ENCODE data around the gene SCO1. TPM values are rescaled to one million over a fixed set of nuclear protein-coding genes. Genes with fewer than 3 reads are reported as not detected.

SCO1 gene
- total RNA-seq = 10 to 100 TPM; 19.0 to 29.7 (median 23.8) TPM
- long read RNA-seq, full-length matches to known transcripts = 3 of 4 reads
- long read RNA-seq, partial matches to known transcripts = 0 of 4 reads
- long read RNA-seq, other reads (novel, unspliced or antisense) = 1 of 4 reads

- ATAC-seq = peak; percentile 97 to 99 (median 98)
- Histone ChIP-seq H3K4me1 (peaks cover 0 to 26% (median 5%) of the 10 kb centered on the region in 4 donors), H3K27me3 (no peaks in the 10 kb centered on the region), H3K27ac (peak within 1 kb of the TSS; percentile 92 to 97 (median 93)), H3K9me3 (no peaks in the 10 kb centered on the region), H3K36me3 (peaks cover 0 to 28% (median 0%) of the 10 kb centered on the region in 4 donors), H3K4me3 (peak within 1 kb of the TSS; percentile 89 to 99 (median 95))
- TF ChIP-seq POLR2A (IDR thresholded peaks at IDR 0.05) (peak; percentile 97), CTCF (IDR thresholded peaks at IDR 0.05) (peak; percentile 24 to 61 (median 56))
- 1% methylated on average over 14 of the region's 84 CpGs for WGBS (ENCODE audit: insufficient coverage, low coverage, low lambda C conversion rate, missing lambda C conversion rate)
- intact Hi-C loops (cut with DNase I) = no loop called here
- peak; percentile 96 to 97 (median 97) for DNase-seq
Measured at GRCh38 chr17:10697092-10698081, at the start of gene SCO1, which contains the start of gene ADPRM. TSS of gene SCO1 (minus strand) at chr17:10697533. CDS start at chr17:10697507, 26 bp downstream. TSS of gene ADPRM (plus strand) at chr17:10697594. CDS start at chr17:10704927, 7,333 bp downstream.

- ATAC-seq = no peak
- Histone ChIP-seq H3K27me3 (no peaks in the 10 kb centered on the region), H3K4me3 (no peak overlapping the region), H3K36me3 (no peaks in the 10 kb centered on the region), H3K4me1 (peaks cover 0 to 5% (median 0%) of the 10 kb centered on the region in 4 donors), H3K9me3 (no peaks in the 10 kb centered on the region), H3K27ac (no peak overlapping the region)
- 76% methylated on average over 6 of the region's 6 CpGs for WGBS (ENCODE audit: insufficient coverage, low coverage, low lambda C conversion rate, missing lambda C conversion rate)
- no peak for DNase-seq
- TF ChIP-seq POLR2A (IDR thresholded peaks at IDR 0.05) (no peak), CTCF (IDR thresholded peaks at IDR 0.05) (no peak)
- intact Hi-C loops (cut with DNase I) = loop anchor here in 1 of 2 donors (10.0 kb wide), 1 partner anchor 100 kb away; no protein-coding TSS in a partner anchor
Measured at GRCh38 chr17:10745231-10745630, 47.9 kb upstream of the SCO1 start.

GRCh38 chr17:10744501-10745000, 47.2 kb upstream of the SCO1 start:
- DNase-seq (no peak), ATAC-seq (peak; percentile 48 to 75 (median 62))
- no peak overlapping the region for H3K27ac ChIP-seq
- H3K4me1 ChIP-seq = peaks cover 0 to 5% (median 0%) of the 10 kb centered on the region in 4 donors
- 22% methylated on average over 7 of the region's 7 CpGs for WGBS (ENCODE audit: insufficient coverage, low coverage, low lambda C conversion rate, missing lambda C conversion rate)
- intact Hi-C loops (cut with DNase I) = loop anchor here in 1 of 2 donors (10.0 kb wide), 1 partner anchor 100 kb away; no protein-coding TSS in a partner anchor
- H3K9me3 ChIP-seq = no peaks in the 10 kb centered on the region
- no peak for TF ChIP-seq POLR2A (IDR thresholded peaks at IDR 0.05)
- TF ChIP-seq CTCF (IDR thresholded peaks at IDR 0.05) = no peak
- H3K36me3 ChIP-seq = no peaks in the 10 kb centered on the region
- H3K4me3 ChIP-seq = no peak overlapping the region
- H3K27me3 ChIP-seq = no peaks in the 10 kb centered on the region

GRCh38 chr17:10743316-10744009, 46.1 kb upstream of the SCO1 start:
- no peak for TF ChIP-seq CTCF (IDR thresholded peaks at IDR 0.05)
- TF ChIP-seq POLR2A (IDR thresholded peaks at IDR 0.05) = no peak
- H3K27ac ChIP-seq = no peak overlapping the region
- peak in 3 of 4 donors; percentile 36 to 69 (median 36) for ATAC-seq
- H3K27me3 ChIP-seq = no peaks in the 10 kb centered on the region
- no peak for DNase-seq
- 83% methylated on average over 8 of the region's 8 CpGs for WGBS (ENCODE audit: insufficient coverage, low coverage, low lambda C conversion rate, missing lambda C conversion rate)
- intact Hi-C loops (cut with DNase I) = loop anchor here in 1 of 2 donors (10.0 kb wide), 1 partner anchor 101 kb away; no protein-coding TSS in a partner anchor
- H3K4me3 ChIP-seq = no peak overlapping the region
- no peaks in the 10 kb centered on the region for H3K36me3 ChIP-seq
- H3K9me3 ChIP-seq = no peaks in the 10 kb centered on the region
- H3K4me1 ChIP-seq = peaks cover 0 to 7% (median under 1%) of the 10 kb centered on the region in 4 donors
